CD4-positive, alpha-beta T cell treated with Interleukin-15 for 1 hour (primary cell): ENCODE measurements around the gene PLEK.
"Not testable (repeated sequence)": the region's sequence is repeated elsewhere in the genome, so short reads cannot be mapped to it uniquely, and the experiment has no call there.

Experiments
- DNase-seq: peaks from one replicate; pipeline ENCODE4 v3.0.0-alpha.2; 2020

Gene PLEK

GRCh38 chr2:68386365-68386764, 21.3 kb downstream of the PLEK start:
- no peak for DNase-seq

DNA sequence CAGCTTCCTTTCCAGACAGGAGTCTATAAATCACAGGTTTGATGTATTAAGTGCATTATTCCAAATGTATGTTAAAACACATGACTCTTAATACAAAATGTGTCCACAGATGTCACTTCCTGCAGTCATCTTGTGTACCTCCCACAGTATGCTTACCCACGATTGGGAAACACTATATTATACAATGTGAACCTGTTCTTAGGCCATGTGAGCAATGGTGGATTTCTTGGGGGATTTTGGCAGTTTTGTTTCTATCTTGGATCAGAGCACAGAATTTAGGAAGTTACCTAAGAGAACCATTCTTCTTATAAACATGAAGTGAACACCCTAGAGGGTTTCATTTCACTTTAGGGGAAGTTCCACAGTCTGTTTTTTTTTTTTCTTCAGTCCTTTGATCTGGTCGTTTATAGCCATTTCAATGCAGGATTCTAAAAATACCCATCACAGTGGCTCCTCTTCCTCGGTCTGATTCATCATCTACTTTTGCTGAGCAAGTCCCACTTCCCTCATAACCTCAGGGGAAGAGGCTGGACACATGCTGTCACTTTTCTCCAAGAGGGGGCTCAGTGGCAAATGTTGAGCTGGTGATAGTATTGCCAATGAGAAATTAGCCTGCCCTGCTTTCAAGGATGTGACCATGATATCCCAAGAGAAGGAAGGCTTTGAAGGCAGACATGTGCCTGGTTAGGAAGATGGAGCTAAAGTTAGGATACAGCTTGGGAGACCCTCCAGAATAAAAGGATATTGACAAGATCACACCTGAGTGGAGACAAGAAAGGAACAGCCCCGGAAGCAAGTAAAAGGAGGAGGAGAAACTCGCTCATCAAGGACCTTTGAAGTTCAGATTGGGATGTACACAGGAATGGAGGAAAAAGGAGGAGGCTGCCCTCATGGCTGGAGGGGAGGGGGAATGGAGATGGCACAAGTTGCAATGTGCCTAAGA, 22.6 kb downstream of the PLEK start:
- DNase-seq: peak; percentile 45

GRCh38 chr2:68388358-68388757, 23.3 kb downstream of the PLEK start:
- DNase-seq: no peak

DNA sequence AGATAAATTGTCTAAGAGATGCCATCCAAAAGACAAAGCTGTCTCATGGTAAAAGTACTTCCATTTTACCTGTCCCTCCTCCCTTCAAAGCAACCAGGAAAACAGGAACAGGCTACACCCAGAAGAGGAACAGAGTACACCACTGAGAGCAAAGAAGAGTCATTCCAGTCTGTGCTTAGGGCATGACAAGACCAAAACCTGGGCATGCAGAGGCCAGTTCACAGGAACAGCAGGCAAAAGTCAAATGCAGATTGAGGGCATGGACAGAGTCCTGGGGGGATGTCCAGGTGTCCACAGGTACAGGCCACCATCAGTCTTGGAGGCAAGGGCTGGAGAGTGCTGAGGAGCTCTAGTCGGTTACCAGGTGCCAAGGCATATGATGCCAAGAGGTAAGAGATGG, 23.7 kb downstream of the PLEK start:
- DNase-seq: no peak

GRCh38 chr2:68390114-68390513, 25.0 kb downstream of the PLEK start:
- no peak for DNase-seq

DNA sequence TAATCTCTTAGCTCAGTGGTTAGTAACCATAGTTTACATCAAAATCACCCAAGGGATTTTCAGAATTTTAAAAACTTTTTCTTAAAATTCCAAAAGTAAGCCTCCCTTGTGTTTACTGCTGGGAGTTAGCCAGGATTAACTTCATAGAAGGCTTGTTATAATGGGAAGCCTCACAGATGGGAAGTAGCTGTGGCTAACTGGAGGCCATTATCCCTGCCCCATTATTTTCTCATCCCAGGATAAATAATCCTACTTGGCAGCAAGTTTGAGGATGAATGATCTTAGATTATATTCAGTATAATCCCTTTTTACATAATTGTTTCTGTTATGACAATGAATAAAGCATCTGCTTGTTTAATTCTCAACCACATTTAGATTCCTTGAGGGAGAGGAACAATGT, 25.5 kb downstream of the PLEK start:
- no peak for DNase-seq

- no peak for DNase-seq
Observed at GRCh38 chr2:68391099-68391498, 26.0 kb downstream of the PLEK start.

- no peak for DNase-seq
Observed at GRCh38 chr2:68391869-68392268, 26.8 kb downstream of the PLEK start.

- no peak for DNase-seq
Observed at GRCh38 chr2:68396093-68396492, 31.0 kb downstream of the PLEK start.

- DNase-seq: not testable (repeated sequence)
Observed at GRCh38 chr2:68397704-68398263, 32.7 kb downstream of the PLEK start.

GRCh38 chr2:68403199-68403644, 38.1 kb downstream of the PLEK start:
- peak; percentile 58 for DNase-seq

DNA sequence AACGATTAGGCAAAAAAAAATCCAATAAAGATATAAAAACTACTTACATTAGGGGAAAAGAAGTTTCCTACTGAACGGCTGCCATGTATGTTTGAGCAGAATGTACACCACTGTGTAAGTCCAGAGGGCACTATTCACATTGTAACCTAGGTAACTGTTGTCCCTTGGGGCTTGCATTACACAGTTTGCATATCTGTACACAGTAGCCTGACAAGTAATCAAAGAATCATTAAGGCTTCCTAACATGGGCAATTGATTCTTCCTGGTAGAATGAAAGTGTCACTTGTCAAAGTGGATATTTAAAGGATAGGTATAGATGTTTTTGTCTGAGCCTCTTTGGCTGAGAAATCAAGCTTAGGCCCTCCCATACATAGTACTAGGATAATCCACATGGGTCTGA, 39.1 kb downstream of the PLEK start:
- no peak for DNase-seq

DNA sequence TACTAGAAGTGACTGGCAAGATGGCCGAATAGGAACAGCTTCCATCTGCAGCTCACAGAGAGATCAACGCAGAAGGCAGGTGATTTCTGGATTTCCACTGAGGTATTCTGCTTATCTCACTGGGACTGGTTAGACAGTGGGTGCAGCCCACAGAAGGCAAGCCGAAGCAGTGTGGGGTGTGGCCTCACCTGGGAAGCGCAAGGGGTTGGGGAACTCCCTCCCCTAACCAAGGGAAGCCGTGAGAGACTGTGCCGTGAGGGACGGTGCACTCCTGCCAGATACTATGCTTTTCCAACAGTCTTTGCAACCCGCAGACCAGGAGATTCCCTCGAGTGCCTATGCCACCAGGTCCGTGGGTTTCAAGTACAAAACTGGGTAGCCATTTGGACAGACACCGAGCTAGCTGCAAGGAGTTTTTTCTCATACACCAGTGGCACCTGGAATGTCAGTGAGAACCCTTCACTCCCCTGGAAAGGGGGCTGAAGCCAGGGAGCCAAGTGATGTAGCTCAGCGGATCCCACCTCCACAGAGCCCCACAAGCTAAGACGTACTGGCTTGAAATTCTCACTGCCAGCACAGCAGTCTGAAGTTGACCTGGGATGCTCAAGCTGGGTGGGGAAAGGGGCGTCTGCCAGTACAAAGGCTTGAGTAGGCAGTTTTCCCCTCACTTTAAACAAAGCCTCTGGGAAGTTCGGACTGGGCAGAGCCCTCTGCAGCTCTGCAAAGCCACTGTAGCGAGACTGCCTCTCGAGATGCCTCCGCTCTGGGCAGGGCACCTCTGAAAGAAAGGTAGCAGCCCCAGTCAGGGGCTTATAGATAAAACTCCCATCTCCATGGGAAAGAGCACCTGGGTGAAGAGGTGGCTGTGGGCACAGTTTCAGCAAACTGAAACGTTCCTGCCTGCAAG, 40.1 kb downstream of the PLEK start:
- peak; percentile 35 for DNase-seq

DNA sequence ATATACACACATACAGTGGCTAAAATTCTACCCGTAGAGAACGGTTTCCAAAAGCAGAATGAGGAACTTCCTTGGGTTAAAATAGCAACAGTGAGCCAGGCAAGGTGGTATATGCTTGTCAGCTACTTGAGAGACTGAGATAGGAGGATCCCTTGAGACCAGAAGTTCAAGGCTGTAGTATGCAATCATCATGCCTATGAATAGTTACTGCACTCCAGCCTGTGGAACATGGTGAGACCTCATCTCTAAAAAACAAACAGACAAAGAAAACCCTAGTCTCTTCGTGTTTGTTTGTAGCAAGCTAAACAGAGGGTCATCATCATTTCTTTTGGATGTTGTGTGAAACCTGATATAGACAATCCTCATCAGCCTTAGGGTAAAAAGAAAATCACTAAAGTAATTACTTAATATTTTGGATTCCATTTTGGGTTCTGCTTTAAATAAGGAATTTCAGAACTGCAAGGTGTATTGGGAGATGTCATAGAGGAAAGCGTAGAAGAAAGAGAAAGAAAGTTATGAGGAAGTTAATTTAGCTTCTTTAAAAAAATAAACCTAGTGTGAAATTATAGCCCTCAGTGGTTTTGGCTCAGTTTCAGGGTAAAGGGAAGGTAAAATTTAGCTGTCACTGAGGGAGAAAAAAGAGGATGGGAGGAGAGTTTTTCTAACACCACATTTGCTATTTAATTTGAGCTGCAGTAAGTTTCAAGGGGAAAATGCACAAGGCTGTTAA, 46.5 kb downstream of the PLEK start:
- DNase-seq: no peak

- no peak for DNase-seq
Observed at GRCh38 chr2:68412127-68412819, 47.2 kb downstream of the PLEK start.

DNA sequence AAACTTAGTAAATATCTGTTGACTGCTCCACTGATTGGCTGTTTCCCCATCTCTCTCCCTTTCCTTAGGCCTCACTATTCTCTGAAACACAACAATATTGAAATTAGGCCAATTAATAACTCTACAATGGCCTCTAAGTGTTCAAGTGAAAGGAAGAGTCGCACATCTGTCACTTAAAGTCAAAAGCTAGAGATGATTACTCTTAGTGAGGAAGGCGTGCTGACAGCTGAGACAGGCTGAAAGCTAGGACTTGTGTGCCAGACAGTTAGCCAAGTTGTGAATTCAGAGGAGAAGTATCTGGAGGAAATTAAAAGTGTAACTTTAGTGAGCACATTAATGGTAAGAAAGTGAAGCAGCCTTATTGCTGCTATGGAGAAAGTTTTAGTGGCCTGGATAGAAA, 48.4 kb downstream of the PLEK start:
- no peak for DNase-seq

DNA sequence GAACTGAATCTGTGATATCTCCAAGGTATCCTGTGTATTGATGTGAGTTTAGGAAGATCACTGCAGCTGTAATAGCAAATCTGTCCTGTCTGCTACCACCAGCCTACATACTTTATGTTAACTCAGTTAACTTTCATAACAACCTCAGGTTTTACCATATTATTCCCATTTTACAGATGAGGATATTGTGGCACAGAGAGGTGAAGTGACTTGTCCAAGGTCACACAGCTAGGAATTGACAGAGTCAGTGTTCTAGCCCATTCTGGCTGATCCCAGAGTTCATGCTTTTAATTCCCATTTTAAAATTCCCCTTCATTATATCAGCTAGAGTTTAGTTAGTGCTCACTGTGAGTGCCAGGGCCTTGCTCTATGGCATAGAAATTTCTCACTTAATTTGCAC, 49.4 kb downstream of the PLEK start:
- no peak for DNase-seq

- no peak for DNase-seq
Observed at GRCh38 chr2:68414876-68415275, 49.8 kb downstream of the PLEK start.

- no peak for DNase-seq
Observed at GRCh38 chr2:68415521-68415920, 50.4 kb downstream of the PLEK start.

DNA sequence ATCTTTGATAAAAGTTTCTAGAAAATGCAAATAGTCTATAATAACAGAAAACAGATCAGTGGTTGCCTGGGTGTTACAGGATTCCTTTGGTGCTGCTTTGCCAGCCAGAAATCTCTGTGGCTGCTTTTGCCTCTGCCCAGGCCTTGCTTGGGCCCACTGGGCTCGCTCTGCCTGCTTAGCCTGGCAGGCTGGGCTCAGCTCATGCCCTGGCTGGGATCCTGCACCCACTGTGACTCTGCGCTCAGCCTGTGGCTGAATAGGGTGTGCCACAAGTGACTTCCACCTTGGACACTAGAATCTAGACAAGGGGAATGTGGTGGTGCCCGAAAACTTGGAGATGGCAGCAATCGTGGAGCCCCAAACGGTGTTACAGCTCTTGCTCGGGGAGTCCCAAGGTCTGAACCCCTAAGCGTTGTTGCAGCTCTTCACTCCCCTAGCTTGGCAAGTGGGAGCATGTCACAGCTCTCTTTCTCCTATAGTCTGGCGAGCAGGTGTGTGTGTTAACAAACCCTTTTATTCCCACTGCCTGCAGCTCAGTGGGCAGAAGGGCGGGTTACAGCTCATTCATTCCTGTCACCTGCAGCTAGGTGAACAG, 51.1 kb downstream of the PLEK start:
- no peak for DNase-seq

GRCh38 chr2:68417926-68418325, 52.8 kb downstream of the PLEK start:
- DNase-seq: no peak

DNA sequence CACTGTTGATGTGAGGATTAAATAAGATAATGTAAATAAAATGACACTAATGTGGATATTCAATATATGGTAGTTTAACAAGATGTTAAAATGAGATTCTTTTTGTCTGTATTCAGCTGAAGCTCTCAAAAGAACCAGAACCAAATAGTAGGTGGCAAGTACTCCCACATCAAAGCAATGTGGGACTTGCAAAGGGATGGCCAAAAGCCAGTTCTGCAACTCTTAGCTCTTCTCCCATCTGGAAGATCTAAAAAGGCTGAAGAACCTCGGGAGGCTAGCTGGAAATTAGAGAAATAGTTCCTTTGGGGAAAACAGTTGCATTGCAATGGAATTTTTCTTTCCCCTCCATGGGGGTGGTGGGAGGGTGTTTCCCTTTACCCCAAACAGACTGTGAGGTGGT, 53.3 kb downstream of the PLEK start:
- DNase-seq: no peak
